ENCODE measurements around the gene STARD6.
"Not testable (repeated sequence)": the region's sequence is repeated elsewhere in the genome, so short reads cannot be mapped to it uniquely, and the experiment has no call there.

Gene STARD6

GRCh38 chr18:54338230-54338629, 19.4 kb downstream of the STARD6 start:
- no peak for DNase-seq (ENCODE audit: low read depth in 2 of 2)

GRCh38 chr18:54335638-54336173, 22.0 kb downstream of the STARD6 start:
- DNase-seq (ENCODE audit: low read depth in 2 of 2) = no peak

GRCh38 chr18:54330768-54331548, 26.7 kb downstream of the STARD6 start:
- no peak for DNase-seq (ENCODE audit: low read depth in 2 of 2)

- DNase-seq (ENCODE audit: low read depth in 2 of 2) = no peak
These were observed 27.9 kb downstream of the STARD6 start for GRCh38 chr18:54329787-54330186.

- no peak for DNase-seq (ENCODE audit: low read depth in 2 of 2)
These were observed 29.8 kb downstream of the STARD6 start for GRCh38 chr18:54327818-54328217.

- DNase-seq (ENCODE audit: low read depth in 2 of 2) = no peak
These were observed 33.7 kb downstream of the STARD6 start for GRCh38 chr18:54323970-54324369.

GRCh38 chr18:54323561-54323960, 34.1 kb downstream of the STARD6 start:
- DNase-seq (ENCODE audit: low read depth in 2 of 2) = no peak

GRCh38 chr18:54316071-54316820, 41.4 kb downstream of the STARD6 start:
- DNase-seq (ENCODE audit: low read depth in 2 of 2) = no peak

GRCh38 chr18:54309564-54309963, 48.1 kb downstream of the STARD6 start:
- not testable (repeated sequence) for DNase-seq (ENCODE audit: low read depth in 2 of 2)

- no peak for DNase-seq (ENCODE audit: low read depth in 2 of 2)
These were observed 54.2 kb downstream of the STARD6 start for GRCh38 chr18:54303408-54303807.

GRCh38 chr18:54298991-54299390, 58.7 kb downstream of the STARD6 start:
- DNase-seq (ENCODE audit: low read depth in 2 of 2) = not testable (repeated sequence)

GRCh38 chr18:54296062-54296461, 61.6 kb downstream of the STARD6 start:
- DNase-seq (ENCODE audit: low read depth in 2 of 2) = no peak

- DNase-seq (ENCODE audit: low read depth in 2 of 2) = no peak
These were observed 63.4 kb downstream of the STARD6 start for GRCh38 chr18:54294274-54294673.

- no peak for DNase-seq (ENCODE audit: low read depth in 2 of 2)
These were observed 72.5 kb downstream of the STARD6 start for GRCh38 chr18:54284981-54285785.

GRCh38 chr18:54284535-54284934, 73.1 kb downstream of the STARD6 start:
- no peak for DNase-seq (ENCODE audit: low read depth in 2 of 2)

- DNase-seq (ENCODE audit: low read depth in 2 of 2) = no peak
These were observed 77.5 kb downstream of the STARD6 start for GRCh38 chr18:54280220-54280569.

- no peak for DNase-seq (ENCODE audit: low read depth in 2 of 2)
These were observed 78.0 kb downstream of the STARD6 start for GRCh38 chr18:54279477-54280219.

GRCh38 chr18:54278615-54279014, 79.0 kb downstream of the STARD6 start:
- no peak for DNase-seq (ENCODE audit: low read depth in 2 of 2)

GRCh38 chr18:54277899-54278298, 79.8 kb downstream of the STARD6 start:
- no peak for DNase-seq (ENCODE audit: low read depth in 2 of 2)

Data from stimulated activated CD8-positive, alpha-beta memory T cell treated with anti-CD3 and anti-CD28 coated beads, Interleukin-2, amount 100 ng/mL, for 1 hour (primary cell).